ENCODE data around the gene GABRG3.

The GABRG3 gene

GRCh38 chr15:27062951-27063350 lies 92.0 kb downstream of the GABRG3 start:
- DNase-seq (ENCODE audit: low read depth in 2 of 2) = no peak

DNA sequence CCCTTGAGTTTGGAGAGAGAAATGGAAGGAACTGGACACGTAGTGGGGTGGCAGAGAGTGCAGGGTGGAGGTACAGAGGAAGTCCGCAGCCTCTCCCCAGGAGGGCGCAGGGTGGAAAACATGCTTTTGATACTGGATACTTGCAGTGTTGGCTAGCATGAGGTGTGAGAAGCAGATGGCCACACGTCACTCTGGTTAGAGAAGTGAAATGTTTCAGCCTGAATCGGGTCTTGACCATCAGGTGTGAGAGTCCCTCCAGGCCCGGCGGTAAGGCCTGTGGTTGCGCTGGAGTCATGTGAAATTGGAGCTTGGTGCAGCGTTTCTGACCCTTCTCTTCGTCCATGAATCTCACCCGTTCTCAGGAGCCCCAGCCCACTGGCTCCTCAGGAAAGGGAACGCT lies 93.1 kb downstream of the GABRG3 start:
- no peak for DNase-seq (ENCODE audit: low read depth in 2 of 2)

DNA sequence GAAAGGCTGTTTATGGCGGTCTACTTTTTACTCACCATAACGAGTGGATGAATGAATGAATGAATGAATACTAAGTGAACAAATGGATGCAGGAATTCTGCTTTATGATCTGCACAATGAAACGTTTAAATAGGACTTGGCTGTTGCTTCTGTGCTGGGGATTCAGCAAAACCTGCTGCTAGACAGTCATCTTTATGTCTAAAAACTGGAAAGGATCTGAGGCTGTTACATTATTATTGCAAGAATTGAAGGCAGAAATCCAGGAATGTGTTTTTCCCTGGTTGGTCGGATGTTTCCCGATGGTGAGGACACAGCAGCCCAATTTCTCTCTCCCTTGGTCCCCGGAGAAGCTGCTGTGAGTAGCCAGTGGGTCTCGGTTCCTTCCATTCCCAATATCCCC lies 94.2 kb downstream of the GABRG3 start:
- DNase-seq (ENCODE audit: low read depth in 2 of 2) = no peak

DNA sequence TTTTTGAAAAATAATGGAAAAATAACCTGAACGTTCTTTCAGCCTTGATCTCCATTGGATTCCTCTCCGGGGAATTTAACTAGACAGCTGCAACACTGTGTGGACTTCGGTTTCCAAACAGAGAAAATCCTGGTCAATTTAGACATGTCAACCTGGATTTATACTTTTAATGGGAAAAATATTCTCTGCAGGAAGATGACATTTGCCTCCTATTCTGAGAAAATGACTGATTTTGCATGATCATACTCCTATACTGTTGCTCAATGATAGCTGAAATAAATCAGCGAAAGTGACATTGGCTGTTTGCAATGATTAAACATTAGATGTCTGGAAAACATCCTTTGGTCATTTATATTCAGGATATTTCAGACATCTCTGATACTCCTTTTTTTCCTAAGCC lies 94.8 kb downstream of the GABRG3 start:
- DNase-seq (ENCODE audit: low read depth in 2 of 2) = no peak

- DNase-seq (ENCODE audit: low read depth in 2 of 2) = no peak
Observed at GRCh38 chr15:27066446-27066845, 95.5 kb downstream of the GABRG3 start.

GRCh38 chr15:27067175-27067574 lies 96.2 kb downstream of the GABRG3 start:
- DNase-seq (ENCODE audit: low read depth in 2 of 2) = no peak

DNA sequence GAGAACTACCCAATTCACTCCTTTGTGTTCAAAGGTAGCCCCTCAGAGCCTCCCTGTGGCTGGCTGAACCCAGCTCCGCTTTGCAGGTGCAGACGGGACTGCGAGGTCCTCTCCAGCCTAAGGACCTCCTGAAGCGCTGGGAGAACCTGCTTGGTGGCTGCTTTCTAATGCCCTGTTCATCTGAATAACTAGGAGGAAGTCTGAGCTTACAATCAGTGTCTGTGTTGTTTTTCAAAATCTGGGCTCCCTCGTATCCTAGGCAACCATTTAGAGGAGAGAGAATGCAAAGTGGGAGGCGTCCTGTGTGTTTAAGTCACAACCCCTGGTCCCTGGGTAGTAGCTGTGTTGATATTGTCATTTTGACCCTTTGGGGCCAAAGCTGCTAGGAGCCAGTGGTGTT lies 99.9 kb downstream of the GABRG3 start:
- no peak for DNase-seq (ENCODE audit: low read depth in 2 of 2)

- no peak for DNase-seq (ENCODE audit: low read depth in 2 of 2)
Observed at GRCh38 chr15:27074179-27074578, 103.2 kb downstream of the GABRG3 start.

DNA sequence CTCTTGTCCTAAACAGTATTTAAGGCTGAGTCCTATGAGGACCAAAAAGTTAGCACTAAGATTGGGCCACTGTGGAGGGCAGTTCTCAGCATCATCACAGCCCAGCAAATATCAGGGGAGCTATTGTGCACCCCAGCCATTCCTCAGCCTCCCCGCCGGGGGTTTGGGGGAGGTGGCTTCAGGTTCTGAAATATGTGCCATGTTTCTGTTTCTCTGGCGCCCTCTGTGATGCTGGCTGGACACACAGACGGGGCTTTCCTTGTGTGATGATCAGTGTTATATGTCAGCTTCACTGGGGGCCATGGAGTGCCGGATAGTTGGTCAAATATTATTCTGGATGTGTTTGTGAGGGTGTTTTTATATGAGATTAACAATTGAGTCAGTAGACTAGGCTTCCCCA lies 106.8 kb downstream of the GABRG3 start:
- DNase-seq (ENCODE audit: low read depth in 2 of 2) = no peak

DNA sequence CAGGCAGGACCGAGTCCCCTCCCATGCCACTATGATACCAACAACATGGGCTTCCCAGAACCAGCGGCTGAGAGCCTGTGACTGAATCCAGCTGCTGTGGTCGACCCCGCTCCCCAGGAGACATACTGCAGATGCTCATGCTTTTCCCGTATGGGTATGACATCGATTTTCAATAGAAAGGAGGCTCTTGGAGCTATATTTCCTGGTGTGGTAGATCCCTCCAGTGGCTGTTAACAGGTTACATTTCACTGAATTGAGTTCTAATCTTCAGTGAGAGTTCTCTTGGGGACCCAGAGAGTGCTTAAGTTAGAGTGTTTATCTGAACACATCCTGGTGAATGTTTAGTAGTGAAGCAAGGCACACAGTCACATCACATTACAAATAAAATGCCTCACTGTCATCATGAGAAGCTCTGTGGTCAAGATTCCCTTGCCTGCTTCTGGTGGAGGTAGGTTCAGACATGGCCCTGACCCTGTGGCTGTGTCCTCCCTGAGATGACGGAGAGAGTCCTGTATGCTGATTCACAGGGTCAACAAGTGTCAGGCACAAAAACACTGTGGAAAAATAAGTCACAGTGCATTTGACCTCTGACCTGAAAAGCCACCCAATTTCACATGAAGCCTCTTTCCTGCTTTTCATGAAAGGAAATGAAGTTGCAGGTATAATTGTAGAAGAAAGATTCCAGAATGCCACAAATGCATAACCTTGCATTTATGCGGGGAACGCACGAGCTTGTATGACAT lies 110.9 kb downstream of the GABRG3 start:
- DNase-seq (ENCODE audit: low read depth in 2 of 2) = no peak

DNA sequence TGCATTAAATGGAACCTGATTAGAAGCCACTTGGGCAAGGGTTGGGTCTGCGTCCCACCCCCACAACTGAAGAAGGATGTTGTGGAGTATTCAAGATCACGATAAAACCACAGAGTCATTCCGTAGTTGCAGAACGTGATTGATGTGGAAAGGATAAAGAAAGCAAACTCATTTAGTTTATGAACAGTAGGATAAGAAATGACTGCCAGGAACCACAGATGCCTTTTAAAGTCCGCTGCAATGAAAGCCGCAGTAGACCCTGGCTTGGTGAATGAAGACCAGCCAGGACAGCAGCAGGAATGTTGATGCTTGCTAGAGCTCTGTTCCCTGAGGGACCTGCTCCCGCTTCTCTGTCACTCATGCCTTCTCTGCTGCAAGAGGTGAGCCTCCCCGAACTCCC lies 111.5 kb downstream of the GABRG3 start:
- no peak for DNase-seq (ENCODE audit: low read depth in 2 of 2)

- no peak for DNase-seq (ENCODE audit: low read depth in 2 of 2)
Observed at GRCh38 chr15:27084844-27085243, 113.9 kb downstream of the GABRG3 start.

- DNase-seq (ENCODE audit: low read depth in 2 of 2) = no peak
Observed at GRCh38 chr15:27086149-27086548, 115.2 kb downstream of the GABRG3 start.

DNA sequence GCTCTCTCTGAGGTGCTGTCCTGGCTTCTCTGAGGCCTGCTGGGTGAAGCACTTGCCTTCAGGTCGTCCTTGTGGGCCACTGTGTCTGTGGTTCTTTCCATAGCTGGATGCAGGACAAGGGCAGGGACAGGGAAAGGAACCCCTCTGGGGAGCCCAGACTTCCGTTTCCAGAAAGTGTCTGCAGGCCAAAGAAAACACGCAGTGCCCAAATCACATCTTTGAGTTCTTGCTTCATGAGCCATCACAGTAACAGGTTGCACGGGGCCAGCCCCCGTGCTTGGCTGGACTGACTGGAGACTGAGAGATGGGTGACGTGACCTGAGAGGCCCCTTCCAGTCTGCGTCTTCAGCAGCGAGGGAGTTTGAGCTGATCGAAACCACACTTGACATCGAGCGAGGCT lies 115.8 kb downstream of the GABRG3 start:
- DNase-seq (ENCODE audit: low read depth in 2 of 2) = no peak

DNA sequence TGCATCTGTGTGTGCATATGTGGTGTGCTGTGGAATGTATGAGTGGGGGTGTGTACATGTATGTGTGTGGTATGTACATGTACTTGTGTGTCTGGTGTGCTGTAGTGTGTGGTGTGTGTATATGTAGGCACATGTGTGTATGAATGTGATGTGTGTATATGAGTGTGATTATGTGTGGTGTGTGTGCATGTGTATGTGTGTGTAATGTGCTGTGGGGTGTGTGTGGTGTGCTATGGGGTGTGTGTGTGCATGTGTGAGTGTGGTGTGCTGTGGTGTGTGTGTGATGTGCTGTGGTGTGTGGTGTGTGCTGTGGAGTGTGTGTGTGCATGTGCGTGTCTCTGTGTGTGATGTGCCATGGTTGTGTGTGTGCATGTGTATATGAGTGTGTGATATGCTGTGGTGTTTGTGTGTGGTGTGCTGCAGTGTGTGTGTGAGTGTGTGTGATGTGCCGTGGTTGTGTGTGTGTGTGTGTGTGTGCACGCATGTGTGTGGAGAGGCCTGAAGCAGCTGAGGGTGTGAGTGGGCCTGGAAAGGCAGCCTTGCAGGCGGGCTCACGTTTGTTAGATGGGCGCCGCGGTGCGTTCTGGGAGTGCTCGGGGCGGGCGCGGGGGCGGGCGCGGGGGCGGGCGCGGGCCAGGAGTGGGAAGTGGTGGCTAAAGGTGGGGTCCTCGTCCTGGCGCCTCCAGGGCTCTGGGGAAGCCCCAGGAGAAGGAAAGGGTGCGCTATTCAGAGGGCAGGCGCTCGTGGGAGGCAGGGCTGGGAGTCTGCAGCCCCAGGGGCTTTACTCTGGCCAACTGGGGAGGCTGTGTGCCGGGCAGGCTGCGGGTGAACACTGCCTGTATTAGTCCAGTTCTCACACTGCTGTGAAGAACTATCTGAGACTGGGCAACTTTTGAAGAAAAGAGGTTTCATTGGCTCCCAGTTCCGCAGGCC lies 116.9 kb downstream of the GABRG3 start:
- no peak for DNase-seq (ENCODE audit: low read depth in 2 of 2)

- no peak for DNase-seq (ENCODE audit: low read depth in 2 of 2)
Observed at GRCh38 chr15:27088584-27089232, 117.7 kb downstream of the GABRG3 start.

- no peak for DNase-seq (ENCODE audit: low read depth in 2 of 2)
Observed at GRCh38 chr15:27089233-27089586, 118.2 kb downstream of the GABRG3 start.

GRCh38 chr15:27089676-27090075 lies 118.7 kb downstream of the GABRG3 start:
- no peak for DNase-seq (ENCODE audit: low read depth in 2 of 2)

GRCh38 chr15:27091270-27091940 lies 120.4 kb downstream of the GABRG3 start:
- DNase-seq (ENCODE audit: low read depth in 2 of 2) = peak; percentile 25 to 29

- no peak for DNase-seq (ENCODE audit: low read depth in 2 of 2)
Observed at GRCh38 chr15:27092390-27092789, 121.4 kb downstream of the GABRG3 start.

DNA sequence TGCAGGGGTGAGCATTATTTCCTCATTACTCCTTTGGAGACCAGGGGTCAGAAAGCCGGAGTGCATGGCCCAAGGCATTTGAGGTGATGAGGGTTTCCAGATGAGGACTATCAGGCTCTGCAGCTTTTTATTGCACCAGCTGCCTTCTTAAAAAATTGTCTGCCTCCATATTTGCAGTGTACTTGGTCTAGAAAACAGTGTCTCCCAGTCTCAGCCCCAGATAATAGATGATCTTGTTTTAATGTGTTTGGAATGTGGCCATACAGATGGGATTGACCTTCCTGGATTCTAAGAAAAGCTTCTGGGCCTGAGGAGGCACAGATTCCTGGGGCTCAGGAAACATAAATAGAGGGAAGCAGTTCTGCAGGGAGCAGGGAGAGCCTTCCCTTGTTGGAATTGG lies 123.3 kb downstream of the GABRG3 start:
- DNase-seq (ENCODE audit: low read depth in 2 of 2) = peak; percentile 56 to 61

Measured in fibroblast of skin of left quadriceps (primary cell).